Endometrial microvascular endothelial cells (primary cell): ENCODE measurements around the gene FAM237B. TPM values are rescaled to one million over a fixed set of nuclear protein-coding genes. Genes with fewer than 3 reads are reported as not detected.

Source experiments
- in situ Hi-C: cut with HindIII; loops from 2 replicates; pipeline ENCODE4 v1.10.0; 2017; ENCODE audit warnings: low sequenced_read_pairs, low pct_unique_long_range_greater_than_20kb; ENCODE audit errors: inconsistent ontology term
- total RNA-seq: library from RNA; depleted of rRNA; stranded (reverse); fragments of >200 nt; gene quantifications from one replicate; pipeline ENCODE4 v1.2.3, GENCODE V29; 2015; ENCODE audit errors: inconsistent ontology term

The FAM237B gene
- total RNA-seq, 1 donor from 2014 or later = not detected

DNA sequence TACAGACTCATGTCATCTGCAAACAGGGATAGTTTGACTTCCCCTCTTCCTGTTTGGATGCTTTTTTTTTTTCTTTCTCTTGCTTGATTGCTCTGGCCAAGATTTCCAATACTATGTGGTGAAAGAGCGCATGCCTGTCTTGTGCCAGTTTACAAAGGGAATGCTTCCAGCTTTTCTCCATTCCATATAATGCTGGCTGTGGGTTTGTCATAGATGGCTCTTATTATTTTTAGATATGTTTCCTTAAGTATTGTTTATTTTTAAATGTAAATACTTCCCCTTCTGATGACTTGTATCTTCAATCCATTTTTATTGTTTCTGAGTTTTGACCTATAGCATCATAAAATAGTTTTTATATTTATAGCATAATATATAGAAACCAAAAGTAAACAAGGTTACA, 17.9 kb downstream of the FAM237B start:
- in situ Hi-C loops = no loop called here

- in situ Hi-C loops = no loop called here
Observed at GRCh38 chr7:90298145-90299038, 22.7 kb downstream of the FAM237B start.

DNA sequence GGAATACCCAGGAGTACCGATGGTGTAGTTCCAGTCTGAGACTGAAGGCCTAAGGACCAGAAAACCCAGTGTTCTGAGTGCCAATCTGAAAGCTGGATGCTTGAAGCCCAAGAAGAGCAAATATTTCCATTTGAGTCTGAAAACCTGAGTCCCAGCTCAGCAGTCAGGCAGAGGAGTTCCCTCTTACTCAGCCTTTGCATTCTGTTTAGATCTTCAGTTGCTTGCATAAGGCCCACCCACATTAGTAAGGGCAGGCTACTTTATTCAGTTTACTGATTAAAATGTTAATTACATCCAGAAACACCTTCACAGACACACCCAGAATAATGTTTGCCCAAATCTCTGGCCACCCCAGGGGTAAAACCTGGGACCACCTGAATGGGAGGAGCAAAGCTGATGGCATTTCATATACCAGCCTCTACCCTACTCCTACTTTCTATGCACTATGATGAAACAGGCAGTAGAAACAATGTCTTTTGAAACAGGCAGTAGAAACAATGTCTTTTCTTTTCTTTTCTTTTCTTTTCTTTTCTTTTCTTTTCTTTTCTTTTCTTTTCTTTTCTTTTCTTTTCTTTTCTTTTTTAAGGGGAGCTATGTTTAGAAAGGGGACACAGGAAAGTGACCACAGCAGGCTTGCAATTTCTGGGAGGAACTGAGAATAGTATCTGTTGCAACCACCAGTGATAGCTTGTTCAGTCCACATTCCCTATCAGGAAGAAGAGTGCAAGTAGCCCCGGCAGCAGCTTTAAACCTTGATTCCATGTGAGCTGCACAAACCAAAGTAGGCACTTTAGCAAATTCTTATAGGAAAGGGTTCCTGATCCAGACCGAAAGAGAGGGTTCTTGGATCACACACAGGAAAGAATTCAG, 30.6 kb downstream of the FAM237B start:
- in situ Hi-C loops = no loop called here

DNA sequence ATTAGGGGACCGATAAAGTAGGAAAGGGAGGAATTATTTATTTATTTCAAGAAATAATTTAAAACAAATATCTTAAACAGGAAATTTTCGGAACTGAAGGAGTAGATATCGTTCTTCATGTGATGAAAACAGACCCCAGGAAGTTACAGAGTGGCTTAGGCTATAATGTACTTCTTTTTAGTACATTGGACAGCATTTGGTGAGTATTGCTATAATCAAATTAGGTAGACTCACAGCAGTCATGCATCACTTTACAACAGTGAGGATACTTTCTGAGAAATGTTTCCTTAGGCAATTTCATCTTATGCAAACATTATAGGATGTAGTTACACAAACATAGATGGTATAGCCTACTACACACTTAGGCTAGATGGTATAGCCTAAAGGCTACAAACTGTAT, 33.0 kb downstream of the FAM237B start:
- in situ Hi-C loops = no loop called here

GRCh38 chr7:90276033-90276728, 44.9 kb downstream of the FAM237B start:
- in situ Hi-C loops = no loop called here

- in situ Hi-C loops = no loop called here
Observed at GRCh38 chr7:90274161-90274560, 46.9 kb downstream of the FAM237B start.

GRCh38 chr7:90272242-90272641, 48.9 kb downstream of the FAM237B start:
- in situ Hi-C loops = no loop called here

- in situ Hi-C loops = no loop called here
Observed at GRCh38 chr7:90271753-90272152, 49.4 kb downstream of the FAM237B start.

- in situ Hi-C loops = no loop called here
Observed at GRCh38 chr7:90270431-90271178, 50.5 kb downstream of the FAM237B start.

GRCh38 chr7:90269163-90269562, 51.9 kb downstream of the FAM237B start:
- in situ Hi-C loops = no loop called here

DNA sequence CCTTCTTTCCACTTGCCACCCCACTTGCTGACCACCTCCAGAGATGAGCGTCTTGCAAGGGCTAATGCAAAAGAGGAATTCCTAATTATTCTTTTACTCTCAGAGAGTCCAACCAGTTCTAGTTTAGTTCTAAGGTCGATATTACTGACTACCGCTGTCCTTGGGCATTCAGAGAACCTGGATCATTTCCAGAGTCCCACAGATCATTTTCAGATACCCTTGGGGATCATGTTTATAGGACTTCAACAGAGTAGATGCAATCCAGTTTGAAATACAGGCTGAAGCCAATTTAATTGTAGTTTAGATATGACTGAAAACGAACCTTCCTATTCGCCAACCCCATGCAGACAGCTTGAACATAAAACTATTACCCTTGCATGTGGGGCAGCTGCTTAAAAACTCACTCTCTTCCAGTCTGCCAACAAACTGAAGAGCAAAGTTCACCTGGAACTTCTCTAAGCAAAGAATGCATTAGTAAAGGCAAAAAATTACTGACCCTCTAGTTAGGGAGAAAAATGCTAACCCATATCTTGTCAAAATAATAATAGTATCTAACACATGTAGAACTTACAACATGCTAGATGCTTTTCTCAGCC, 53.7 kb downstream of the FAM237B start:
- in situ Hi-C loops = no loop called here

DNA sequence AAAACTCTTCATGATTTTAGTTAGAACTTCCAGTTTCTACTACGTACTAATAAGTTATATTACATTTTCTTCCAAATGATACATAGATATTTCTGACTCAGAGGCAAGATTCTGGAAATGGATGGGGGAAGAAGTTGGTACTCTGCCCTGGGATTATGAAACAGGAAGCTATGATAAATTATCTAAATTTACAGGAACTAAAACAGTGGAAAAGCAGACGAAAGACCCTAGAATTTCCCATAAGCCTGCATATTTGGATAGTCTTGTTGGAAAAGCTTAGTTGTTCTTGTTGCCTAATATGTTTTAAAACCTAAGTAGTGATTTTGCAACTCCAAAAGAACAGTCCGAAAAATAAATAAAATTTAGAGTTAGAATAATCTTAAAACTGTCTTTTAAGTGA, 54.3 kb downstream of the FAM237B start:
- in situ Hi-C loops = no loop called here

Other genes with a start within 250 kb of the FAM237B start
- gene STEAP1, start 166.8 kb downstream of the FAM237B start, total RNA-seq = 110 TPM
- gene STEAP2, start 109.6 kb downstream of the FAM237B start, total RNA-seq = 15.1 TPM
- gene CFAP69, start 76.1 kb downstream of the FAM237B start, total RNA-seq = 0.19 TPM
- gene GTPBP10, start 25.4 kb upstream of the FAM237B start, total RNA-seq = 5.9 TPM
- gene CLDN12, start 82.2 kb upstream of the FAM237B start, total RNA-seq = 9.4 TPM
- gene PTTG1IP2, start 148.3 kb upstream of the FAM237B start, total RNA-seq = not detected